Lower leg skin (tissue), 4 donors: ENCODE data around the gene BCAM. TPM values are rescaled to one million over a fixed set of nuclear protein-coding genes. Genes with fewer than 3 reads are reported as not detected.

Experiments
- DNase-seq, 2 donors: peaks; one replicate each; pipeline ENCODE4 v3.0.0-alpha.2; 2019; ENCODE audit warnings: low spot score in 2 of 2
- H3K4me3 ChIP-seq: fragments of 200-600 bp; sonication (generic); 2 replicates; pipeline ENCODE4 v1.5.1; 2017; ENCODE audit warnings: mild to moderate bottlenecking, low read depth; ENCODE audit not compliant: poor library complexity, severe bottlenecking
- POLR2A ChIP-seq, 2 donors: fragments of 450-650 bp; IDR thresholded peaks; one replicate each; pipeline ENCODE4 v1.6.1; 2016 to 2017; ENCODE audit warnings: antibody characterized with exemption in 2 of 2, mild to moderate bottlenecking in 1 of 2, moderate library complexity in 1 of 2
- WGBS, 2 donors: methylation state at CpG; one replicate each; pipeline ENCODE4 v1.1.5; 2018; 5-methylcytosine and 5-hydroxymethylcytosine counted together
- intact Hi-C: fragments of 100-400 bp; cut with DNase I; formaldehyde crosslinking; loops from one replicate; pipeline ENCODE4 v1.15.0; 2023; ENCODE audit warnings: low total_unique reads
- total RNA-seq, 4 donors: library from RNA; depleted of rRNA; stranded (reverse); fragments of >200 nt; gene quantifications; one replicate each; pipeline ENCODE4 v1.1.0, GENCODE V29; 2016
- TF ChIP-seq, protein P1 (sequence below), 3 donors: fragments of 450-650 bp; IDR thresholded peaks; one replicate each; pipeline ENCODE4 v1.5.1; 2016; ENCODE audit warnings: antibody characterized with exemption in 3 of 3, mild to moderate bottlenecking in 3 of 3, moderate library complexity in 2 of 3

BCAM gene
- total RNA-seq, 4 donors from 2014 or later, result 32.3 to 73.5 (median 58.0) TPM

DNA sequence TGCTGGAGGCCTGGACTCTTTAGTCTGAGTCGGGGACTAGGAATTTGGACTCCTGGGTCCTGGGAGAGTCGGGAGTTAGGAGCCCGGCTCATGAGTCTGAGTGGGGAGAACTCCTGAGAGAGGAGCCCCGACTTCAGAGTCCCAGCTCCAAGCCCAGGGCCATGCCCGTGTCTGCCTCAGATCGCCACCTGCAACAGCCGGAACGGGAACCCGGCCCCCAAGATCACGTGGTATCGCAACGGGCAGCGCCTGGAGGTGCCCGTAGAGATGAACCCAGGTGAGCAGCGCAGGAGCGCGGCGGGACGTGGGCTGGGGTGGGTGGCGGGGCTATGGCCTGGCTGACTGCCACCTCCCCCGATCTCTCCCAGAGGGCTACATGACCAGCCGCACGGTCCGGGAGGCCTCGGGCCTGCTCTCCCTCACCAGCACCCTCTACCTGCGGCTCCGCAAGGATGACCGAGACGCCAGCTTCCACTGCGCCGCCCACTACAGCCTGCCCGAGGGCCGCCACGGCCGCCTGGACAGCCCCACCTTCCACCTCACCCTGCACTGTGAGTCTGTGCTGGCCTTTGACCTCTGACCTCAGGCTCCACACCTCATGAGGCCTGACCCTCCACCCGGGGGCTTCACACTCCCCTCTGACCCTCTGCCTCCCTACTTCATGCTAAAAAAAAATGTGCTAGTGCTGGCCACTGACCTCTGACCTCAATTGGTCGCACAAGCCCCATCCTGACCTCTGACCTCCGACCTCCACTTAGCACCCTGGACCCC lies 4.4 kb downstream of the BCAM start:
- TF ChIP-seq, protein P1, sequence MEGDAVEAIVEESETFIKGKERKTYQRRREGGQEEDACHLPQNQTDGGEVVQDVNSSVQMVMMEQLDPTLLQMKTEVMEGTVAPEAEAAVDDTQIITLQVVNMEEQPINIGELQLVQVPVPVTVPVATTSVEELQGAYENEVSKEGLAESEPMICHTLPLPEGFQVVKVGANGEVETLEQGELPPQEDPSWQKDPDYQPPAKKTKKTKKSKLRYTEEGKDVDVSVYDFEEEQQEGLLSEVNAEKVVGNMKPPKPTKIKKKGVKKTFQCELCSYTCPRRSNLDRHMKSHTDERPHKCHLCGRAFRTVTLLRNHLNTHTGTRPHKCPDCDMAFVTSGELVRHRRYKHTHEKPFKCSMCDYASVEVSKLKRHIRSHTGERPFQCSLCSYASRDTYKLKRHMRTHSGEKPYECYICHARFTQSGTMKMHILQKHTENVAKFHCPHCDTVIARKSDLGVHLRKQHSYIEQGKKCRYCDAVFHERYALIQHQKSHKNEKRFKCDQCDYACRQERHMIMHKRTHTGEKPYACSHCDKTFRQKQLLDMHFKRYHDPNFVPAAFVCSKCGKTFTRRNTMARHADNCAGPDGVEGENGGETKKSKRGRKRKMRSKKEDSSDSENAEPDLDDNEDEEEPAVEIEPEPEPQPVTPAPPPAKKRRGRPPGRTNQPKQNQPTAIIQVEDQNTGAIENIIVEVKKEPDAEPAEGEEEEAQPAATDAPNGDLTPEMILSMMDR (IDR thresholded peaks at IDR 0.05), result no peak
- TF ChIP-seq POLR2A (IDR thresholded peaks at IDR 0.05), result no peak
- no peak overlapping the region for H3K4me3 ChIP-seq
- 84 to 87% methylated on average over 29 to 38 of the region's 38 CpGs for WGBS, 2 donors
- intact Hi-C loops, result no loop called here
- no peak for DNase-seq

DNA sequence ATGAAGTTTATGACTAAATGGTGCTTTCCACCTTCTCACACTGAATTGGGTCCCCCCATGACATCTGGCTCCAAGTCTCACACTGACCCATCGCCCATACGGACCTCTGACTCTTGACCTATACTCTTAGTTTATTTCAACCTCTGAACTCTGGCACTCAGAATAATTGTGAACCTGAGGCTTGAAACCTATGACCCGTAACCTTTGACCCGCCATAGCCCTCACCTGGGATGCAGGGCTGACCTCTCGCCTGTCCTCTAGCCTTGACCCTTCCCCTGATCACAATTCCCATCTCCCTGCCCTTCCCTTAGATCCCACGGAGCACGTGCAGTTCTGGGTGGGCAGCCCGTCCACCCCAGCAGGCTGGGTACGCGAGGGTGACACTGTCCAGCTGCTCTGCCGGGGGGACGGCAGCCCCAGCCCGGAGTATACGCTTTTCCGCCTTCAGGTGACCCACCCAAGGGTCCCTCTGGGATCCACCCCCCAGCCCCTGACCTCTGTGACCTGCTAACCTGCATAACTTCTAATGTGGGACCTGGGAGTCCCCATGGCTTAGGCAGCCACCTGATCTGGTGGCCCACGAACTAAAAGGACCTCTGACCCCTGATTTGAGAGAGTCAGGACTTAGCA lies 5.1 kb downstream of the BCAM start:
- TF ChIP-seq, protein P1 (IDR thresholded peaks at IDR 0.05), result no peak
- TF ChIP-seq POLR2A (IDR thresholded peaks at IDR 0.05), result no peak
- H3K4me3 ChIP-seq, result no peak overlapping the region
- intact Hi-C loops, result no loop called here
- WGBS, 2 donors, result 91 to 94% methylated on average over 16 of the region's 16 CpGs
- no peak for DNase-seq

DNA sequence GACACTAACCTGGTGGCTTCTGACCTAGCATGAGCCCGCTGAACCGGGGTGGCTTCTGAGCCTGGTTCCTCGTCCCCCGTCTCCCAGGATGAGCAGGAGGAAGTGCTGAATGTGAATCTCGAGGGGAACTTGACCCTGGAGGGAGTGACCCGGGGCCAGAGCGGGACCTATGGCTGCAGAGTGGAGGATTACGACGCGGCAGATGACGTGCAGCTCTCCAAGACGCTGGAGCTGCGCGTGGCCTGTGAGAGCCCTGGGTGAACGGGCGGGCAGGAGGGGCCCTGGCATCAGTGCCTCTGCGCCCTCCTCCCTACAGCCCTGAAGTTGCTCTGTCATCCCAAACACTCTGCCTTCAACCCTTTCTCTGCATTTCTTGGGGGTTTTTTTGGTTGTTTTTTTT lies 5.6 kb downstream of the BCAM start:
- WGBS, 2 donors, result 82 to 95% methylated on average over 17 of the region's 17 CpGs
- TF ChIP-seq, protein P1 (IDR thresholded peaks at IDR 0.05), result no peak
- no peak for TF ChIP-seq POLR2A (IDR thresholded peaks at IDR 0.05)
- no peak overlapping the region for H3K4me3 ChIP-seq
- no peak for DNase-seq
- intact Hi-C loops, result no loop called here

DNA sequence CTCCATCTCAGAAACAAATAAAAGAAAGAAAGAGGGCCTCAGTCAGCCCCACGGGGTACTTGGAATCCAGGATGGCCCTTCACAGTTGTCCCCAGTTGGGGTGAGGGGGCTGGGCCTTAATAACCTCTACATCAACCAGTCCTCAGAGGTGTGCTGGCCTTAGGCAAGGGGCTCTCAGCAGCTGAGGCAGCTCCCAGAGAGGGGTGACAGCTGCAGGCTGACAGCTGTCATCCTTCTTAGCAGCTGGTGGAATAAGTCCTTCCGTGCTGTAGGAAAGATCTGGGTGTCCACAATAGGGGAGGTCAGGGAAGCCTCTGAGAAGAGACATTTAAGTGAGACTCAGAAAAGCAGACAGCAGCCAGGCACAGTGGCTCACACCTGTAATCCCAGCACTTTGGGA lies 7.4 kb downstream of the BCAM start:
- no peak for TF ChIP-seq POLR2A (IDR thresholded peaks at IDR 0.05)
- TF ChIP-seq, protein P1 (IDR thresholded peaks at IDR 0.05), result no peak
- no peak for DNase-seq
- H3K4me3 ChIP-seq, result no peak overlapping the region
- WGBS, 2 donors, result 87 to 88% methylated on average over 2 of the region's 2 CpGs
- intact Hi-C loops, result no loop called here

DNA sequence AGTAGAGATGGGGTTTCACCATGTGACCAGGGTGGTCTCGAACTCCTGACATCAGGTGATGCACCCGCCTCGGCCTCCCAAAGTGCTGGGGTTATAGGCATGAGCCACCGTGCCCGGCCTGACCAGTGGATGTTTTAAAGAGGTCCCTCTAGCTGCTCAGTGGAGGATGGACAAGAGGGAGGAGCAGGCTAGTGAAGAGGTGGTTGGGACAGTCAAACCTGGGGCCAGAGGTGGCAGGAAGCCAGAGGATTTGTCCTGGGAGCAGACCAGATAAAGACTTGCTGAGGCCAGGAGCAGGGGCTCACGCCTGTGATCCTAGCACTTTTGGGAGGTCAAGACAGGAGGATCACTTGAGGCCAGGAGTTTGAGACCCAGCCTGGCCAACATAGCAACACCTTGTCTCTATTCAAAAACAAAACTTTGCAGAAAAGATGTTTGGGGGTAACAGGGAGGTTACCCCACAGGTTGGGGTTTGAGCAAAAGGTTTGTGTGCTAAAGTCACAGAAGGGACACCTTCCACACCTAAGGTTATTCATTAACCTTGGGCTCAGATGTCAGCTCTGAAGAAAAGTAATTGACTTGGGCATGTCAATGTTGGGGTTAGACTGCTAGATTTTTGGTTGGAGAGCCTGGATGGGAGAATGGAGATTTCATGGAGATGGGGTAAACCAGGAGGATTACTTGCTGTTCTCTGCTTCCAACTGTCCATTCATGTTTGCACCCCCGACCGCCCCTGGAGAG lies 9.0 kb downstream of the BCAM start:
- TF ChIP-seq, protein P1 (IDR thresholded peaks at IDR 0.05), result no peak
- TF ChIP-seq POLR2A (IDR thresholded peaks at IDR 0.05), result no peak
- intact Hi-C loops, result no loop called here
- no peak overlapping the region for H3K4me3 ChIP-seq
- WGBS, 2 donors, result 87 to 90% methylated on average over 8 of the region's 8 CpGs
- DNase-seq, result no peak
